SKM-1 (cell line): ENCODE data around the gene UGT1A9.
"Not testable (repeated sequence)": the region's sequence is repeated elsewhere in the genome, so short reads cannot be mapped to it uniquely, and the experiment has no call there.

Experiments used
- DNase-seq: peaks from one replicate; lab custom pipeline; 2025; ENCODE audit not compliant: unreplicated experiment; lab: John Stamatoyannopoulos, UW

The UGT1A9 gene

GRCh38 chr2:233680361-233681045 lies 8.8 kb downstream of the UGT1A9 start:
- DNase-seq, result no peak

- DNase-seq, result no peak
These were observed 9.9 kb downstream of the UGT1A9 start, which contains the start of gene UGT1A7 for GRCh38 chr2:233681521-233682099. Gene UGT1A7 (plus strand): TSS chr2:233681901. CDS start chr2:233681938, 37 bp downstream.

- DNase-seq, result no peak
These were observed 12.9 kb downstream of the UGT1A9 start for GRCh38 chr2:233684640-233685039.

GRCh38 chr2:233686928-233687327 lies 15.2 kb downstream of the UGT1A9 start:
- DNase-seq, result no peak

DNA sequence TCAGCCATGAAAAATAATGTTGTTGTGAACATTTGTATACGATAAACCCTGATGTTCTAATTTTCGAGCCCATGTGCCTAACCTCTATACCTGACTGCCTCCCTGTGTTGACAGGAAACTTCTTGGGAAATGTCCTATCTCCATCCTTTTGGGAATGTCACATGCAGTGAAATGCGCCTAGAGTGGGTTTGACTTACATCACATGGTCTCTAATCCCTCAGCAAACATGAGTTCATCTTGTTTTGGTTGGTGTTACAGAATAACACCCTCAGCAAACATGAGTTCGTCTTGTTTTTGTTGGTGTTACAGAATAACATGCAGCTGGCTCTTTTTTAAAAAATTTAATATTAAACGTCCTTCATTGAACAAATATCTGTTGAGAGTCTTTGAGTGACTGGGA lies 16.6 kb downstream of the UGT1A9 start:
- no peak for DNase-seq

DNA sequence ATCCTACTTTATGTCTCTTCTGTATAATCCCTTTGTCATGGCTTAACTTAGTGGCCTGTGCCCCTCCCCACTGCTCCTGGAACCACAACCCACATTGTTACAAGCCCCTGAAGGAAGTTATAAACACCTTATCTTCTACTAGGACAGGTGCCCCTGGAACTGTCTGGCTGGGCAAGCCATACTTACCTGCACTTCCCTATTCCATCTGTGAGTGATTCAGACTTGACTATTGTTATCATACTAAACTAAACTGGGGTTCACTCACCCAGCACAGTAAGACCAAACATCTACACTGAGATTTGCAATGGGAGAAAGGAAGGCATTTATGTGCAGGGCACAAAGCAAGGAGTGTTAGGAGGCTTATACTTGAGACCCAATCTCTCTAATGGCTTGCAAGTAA lies 17.3 kb downstream of the UGT1A9 start:
- DNase-seq, result no peak

DNA sequence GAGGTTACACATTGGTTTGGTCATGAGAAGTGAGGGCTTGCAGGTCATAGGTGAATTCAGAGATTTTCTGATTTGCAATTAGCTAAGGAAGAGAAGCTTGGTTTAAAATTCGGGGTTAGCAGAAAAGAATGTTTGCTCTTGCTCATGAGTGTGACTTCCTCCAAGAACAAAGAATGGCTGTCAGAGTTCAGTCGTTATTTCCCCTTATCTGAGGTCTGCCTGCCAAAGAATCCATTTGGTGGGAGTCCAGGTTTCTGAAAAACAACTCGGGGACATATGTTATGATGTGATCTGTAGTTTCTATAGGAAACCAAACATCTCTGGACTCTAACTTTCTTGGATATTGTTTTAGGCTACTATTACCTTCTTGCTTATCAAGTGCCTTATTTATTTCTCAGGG lies 17.8 kb downstream of the UGT1A9 start:
- DNase-seq, result no peak

- no peak for DNase-seq
These were observed 18.7 kb downstream of the UGT1A9 start for GRCh38 chr2:233690444-233690843.

- no peak for DNase-seq
These were observed 20.0 kb downstream of the UGT1A9 start for GRCh38 chr2:233691443-233692433.

GRCh38 chr2:233692648-233693047 lies 20.9 kb downstream of the UGT1A9 start, which contains the start of gene UGT1A6:
Gene UGT1A6 (plus strand): TSS chr2:233692890. CDS start chr2:233693005, 115 bp downstream.
- DNase-seq, result no peak

DNA sequence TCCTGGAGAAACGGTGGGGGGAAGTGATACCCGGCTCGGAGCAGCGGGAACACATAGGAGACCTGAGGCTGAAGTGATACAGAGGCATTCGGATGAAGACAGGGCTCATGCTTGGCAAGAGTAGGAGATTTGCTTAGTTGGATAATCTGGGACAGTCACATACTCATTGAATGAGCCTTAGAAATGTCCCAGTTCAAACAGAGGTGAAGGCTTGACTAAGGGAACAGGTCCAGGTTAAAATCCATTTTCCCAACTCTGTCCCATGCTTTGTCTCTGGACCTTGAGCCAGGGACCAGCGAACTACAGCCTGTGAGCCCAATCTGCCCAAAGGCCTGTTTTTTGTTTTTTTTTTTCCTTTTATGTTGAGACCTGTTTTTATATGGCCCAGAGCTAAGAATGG lies 22.3 kb downstream of the UGT1A9 start:
- no peak for DNase-seq

GRCh38 chr2:233698740-233699139 lies 27.0 kb downstream of the UGT1A9 start:
- DNase-seq, result no peak

- no peak for DNase-seq
These were observed 27.8 kb downstream of the UGT1A9 start for GRCh38 chr2:233699424-233700027.

GRCh38 chr2:233700028-233700635 lies 28.4 kb downstream of the UGT1A9 start:
- no peak for DNase-seq

DNA sequence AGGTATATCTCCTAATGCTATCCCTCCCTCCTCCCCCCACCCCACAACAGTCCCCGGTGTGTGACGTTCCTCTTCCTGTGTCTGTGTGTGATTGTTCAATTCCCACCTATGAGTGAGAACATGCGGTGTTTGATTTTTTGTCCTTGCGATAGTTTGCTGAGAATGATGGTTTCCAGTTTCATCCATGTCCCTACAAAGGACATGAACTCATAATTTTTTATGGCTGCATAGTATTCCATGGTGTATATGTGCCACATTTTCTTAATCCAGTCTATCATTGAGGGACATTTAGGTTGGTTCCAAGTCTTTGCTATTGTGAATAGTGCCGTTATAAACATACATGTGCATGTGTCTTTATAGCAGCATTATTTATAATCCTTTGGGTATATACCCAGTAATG lies 29.1 kb downstream of the UGT1A9 start:
- not testable (repeated sequence) for DNase-seq

GRCh38 chr2:233702238-233702637 lies 30.5 kb downstream of the UGT1A9 start:
- no peak for DNase-seq

DNA sequence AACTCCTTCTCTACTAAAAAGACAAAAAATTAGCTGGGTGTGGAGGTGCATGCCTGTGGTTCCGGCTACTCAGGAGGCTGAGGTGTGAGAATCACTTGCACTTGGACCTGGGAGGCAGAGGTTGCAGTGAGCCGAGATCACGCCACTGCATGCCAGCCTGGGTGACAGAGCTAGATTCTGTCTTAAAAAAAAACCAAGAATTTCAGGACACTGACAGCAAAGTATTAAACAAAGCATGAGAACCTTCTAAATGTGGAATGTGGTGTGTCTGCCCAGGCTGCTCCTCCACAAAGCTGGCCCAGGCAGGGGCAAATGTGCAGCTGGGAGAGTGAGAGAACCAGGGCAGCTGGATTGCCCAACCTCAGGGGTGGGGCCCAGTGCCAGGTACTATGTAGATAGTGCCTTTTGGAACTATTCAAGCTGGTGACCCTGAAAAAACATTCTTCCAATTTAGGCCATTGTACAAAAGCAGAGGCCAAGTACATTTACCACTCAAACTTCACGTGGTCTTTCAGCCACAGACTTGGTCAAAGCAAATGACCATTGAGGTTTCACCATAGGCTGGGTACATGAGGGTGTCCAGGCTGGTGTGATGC lies 34.3 kb downstream of the UGT1A9 start:
- DNase-seq, result no peak

DNA sequence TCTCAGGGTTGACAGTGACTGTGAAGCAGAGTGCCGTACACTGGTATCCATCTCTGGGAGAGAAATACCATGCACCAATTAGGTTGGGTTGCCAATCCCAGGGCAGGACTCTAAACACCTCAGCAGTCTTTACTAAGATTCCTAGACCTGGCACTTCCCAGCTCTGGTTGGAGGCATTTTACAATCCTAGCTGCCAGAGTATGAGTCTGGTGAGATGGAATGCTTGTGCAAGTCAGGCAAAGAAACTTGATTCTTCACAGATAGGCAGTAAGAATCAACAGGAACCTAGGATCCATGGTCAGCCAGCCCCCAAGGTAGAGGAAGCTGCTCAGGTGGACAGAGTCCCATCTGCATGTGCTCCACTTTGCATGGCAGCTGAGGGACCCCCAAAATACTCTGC lies 35.0 kb downstream of the UGT1A9 start:
- no peak for DNase-seq

- no peak for DNase-seq
These were observed 36.4 kb downstream of the UGT1A9 start for GRCh38 chr2:233707940-233708644.

DNA sequence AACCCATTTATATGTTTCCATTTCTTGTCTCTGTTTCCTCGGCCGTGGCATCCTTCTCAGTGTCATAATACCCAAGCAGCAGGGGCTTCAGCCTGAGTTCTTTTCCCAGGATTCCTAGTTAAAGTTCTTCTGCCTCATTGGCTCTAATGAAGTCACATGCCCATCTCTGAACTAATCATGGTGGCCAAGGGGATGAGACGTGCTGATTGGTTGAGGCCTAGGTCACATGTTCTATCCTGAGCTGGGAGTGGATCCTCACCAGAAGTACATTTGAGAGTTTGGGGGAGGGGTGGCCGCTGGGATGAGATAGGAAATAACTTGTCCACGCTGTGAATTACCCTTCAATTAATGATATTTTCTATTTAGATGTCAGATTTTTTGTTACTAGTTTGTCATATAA lies 37.2 kb downstream of the UGT1A9 start:
- no peak for DNase-seq
